GM12872 (cell line): ENCODE data around the gene DTX3.
A peak's percentile ranks its signal among the peaks of the same experiment; 100 is the strongest.

Experiments used
- CTCF ChIP-seq: IDR thresholded peaks from 3 replicates; pipeline ENCODE4 v1.5.1; 2011; ENCODE audit warnings: low read depth, mild to moderate bottlenecking, low read length, moderate library complexity; ENCODE audit not compliant: insufficient read depth

DTX3 gene

GRCh38 chr12:57621497-57622292, 17.1 kb downstream of the DTX3 start:
- TF ChIP-seq CTCF, result peak; percentile 88

- no peak for TF ChIP-seq CTCF
Observed at GRCh38 chr12:57622293-57623245, 17.9 kb downstream of the DTX3 start.

- TF ChIP-seq CTCF, result no peak
Observed at GRCh38 chr12:57623385-57623784, 18.8 kb downstream of the DTX3 start.

- no peak for TF ChIP-seq CTCF
Observed at GRCh38 chr12:57623811-57624390, 19.3 kb downstream of the DTX3 start.

GRCh38 chr12:57624441-57625220, 20.0 kb downstream of the DTX3 start:
- TF ChIP-seq CTCF, result no peak

GRCh38 chr12:57625261-57626032, 20.8 kb downstream of the DTX3 start:
- TF ChIP-seq CTCF, result no peak
